GM10266 (cell line): ENCODE data around the gene TXK.

Source experiments
- DNase-seq: peaks from one replicate; pipeline ENCODE4 v3.0.0; 2012; ENCODE audit errors: extremely low spot score
- CTCF ChIP-seq: IDR thresholded peaks from 2 replicates; pipeline ENCODE4 v1.5.1; 2012; ENCODE audit warnings: mild to moderate bottlenecking, low read depth; ENCODE audit not compliant: control insufficient read depth, insufficient read depth; ENCODE audit errors: missing control alignments

TXK gene

GRCh38 chr4:48134081-48134480 lies at the start of gene TXK:
Gene TXK, minus strand, starts transcription at chr4:48134250. Its CDS starts 80 bp downstream, at chr4:48134170.
- no peak for TF ChIP-seq CTCF
- no peak for DNase-seq

GRCh38 chr4:48180234-48180633 lies 46.2 kb upstream of the TXK start:
- TF ChIP-seq CTCF = no peak
- DNase-seq = no peak

GRCh38 chr4:48178931-48179330 lies 44.9 kb upstream of the TXK start:
- no peak for TF ChIP-seq CTCF

GRCh38 chr4:48175806-48176205 lies 41.8 kb upstream of the TXK start:
- DNase-seq = no peak
- TF ChIP-seq CTCF = no peak

More at GRCh38 chr4:48178931-48179330, 44.9 kb upstream of the TXK start:
- DNase-seq = no peak

GRCh38 chr4:48175328-48175727 lies 41.3 kb upstream of the TXK start:
- no peak for TF ChIP-seq CTCF
- DNase-seq = no peak

- DNase-seq = no peak
- TF ChIP-seq CTCF = no peak
Measured at GRCh38 chr4:48173056-48173991, 39.3 kb upstream of the TXK start.

GRCh38 chr4:48172651-48173050 lies 38.6 kb upstream of the TXK start:
- no peak for TF ChIP-seq CTCF
- no peak for DNase-seq
